Measurements from ENCODE around the gene RANBP10. TPM values are rescaled to one million over a fixed set of nuclear protein-coding genes. Genes with fewer than 3 reads are reported as not detected.

RANBP10 gene
- total RNA-seq, 3 donors from 2014 or later = 7.7 to 13.2 (median 13.1) TPM

DNA sequence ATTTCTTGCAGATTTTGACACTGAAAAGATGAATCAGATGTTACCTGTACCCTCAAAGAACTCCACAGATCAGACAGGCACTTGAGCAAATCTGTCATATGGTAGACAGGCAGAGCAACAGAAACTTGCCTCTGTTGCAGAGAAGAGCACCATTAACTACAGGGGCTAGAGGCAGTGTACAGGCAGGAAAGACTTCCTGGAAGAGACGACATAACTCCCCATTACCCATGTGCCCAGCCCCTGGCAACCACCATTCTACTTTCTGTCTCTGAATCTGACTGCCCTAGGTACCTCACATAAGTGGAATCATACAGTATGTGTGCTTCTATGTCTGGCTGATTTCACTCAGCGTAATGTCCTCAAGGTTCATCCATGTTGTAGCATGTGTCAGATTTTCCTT, 102.7 kb downstream of the RANBP10 start:
- no peaks in the 10 kb centered on the region for H3K9me3 ChIP-seq
- TF ChIP-seq POLR2AphosphoS5 (IDR thresholded peaks at IDR 0.05) = no peak
- TF ChIP-seq POLR2A (IDR thresholded peaks at IDR 0.05) = no peak
- no peak for DNase-seq (ENCODE audit: low spot score in 2 of 2)
- no peaks in the 10 kb centered on the region for H3K4me1 ChIP-seq
- H3K4me3 ChIP-seq = no peak overlapping the region
- H3K27me3 ChIP-seq = no peaks in the 10 kb centered on the region
- no peaks in the 10 kb centered on the region for H3K36me3 ChIP-seq
- intact Hi-C loops (cut with DNase I; ENCODE audit: low total_unique reads) = no loop called here
- H3K27ac ChIP-seq = no peak overlapping the region

DNA sequence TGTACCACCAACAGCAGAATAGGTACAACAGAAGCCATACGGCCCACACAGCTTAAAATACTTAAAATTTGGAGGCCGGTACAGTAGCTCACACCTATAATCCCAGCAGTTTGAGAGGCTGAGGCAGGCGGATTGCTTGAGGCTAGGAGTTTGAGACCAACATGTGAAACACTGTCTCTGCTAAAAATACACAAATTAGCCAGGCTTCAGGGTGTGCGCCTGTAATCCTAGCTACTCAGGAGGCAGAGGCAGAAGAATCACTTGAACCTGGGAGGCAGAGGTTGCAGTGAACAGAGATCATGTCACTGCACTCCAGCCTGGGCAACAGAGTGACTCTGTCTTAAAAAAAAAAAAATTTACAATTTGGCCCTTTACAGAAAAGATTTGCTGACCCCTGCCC, 104.2 kb downstream of the RANBP10 start:
- intact Hi-C loops (cut with DNase I; ENCODE audit: low total_unique reads) = no loop called here
- no peak for TF ChIP-seq POLR2AphosphoS5 (IDR thresholded peaks at IDR 0.05)
- TF ChIP-seq POLR2A (IDR thresholded peaks at IDR 0.05) = no peak
- TF ChIP-seq, protein P1, sequence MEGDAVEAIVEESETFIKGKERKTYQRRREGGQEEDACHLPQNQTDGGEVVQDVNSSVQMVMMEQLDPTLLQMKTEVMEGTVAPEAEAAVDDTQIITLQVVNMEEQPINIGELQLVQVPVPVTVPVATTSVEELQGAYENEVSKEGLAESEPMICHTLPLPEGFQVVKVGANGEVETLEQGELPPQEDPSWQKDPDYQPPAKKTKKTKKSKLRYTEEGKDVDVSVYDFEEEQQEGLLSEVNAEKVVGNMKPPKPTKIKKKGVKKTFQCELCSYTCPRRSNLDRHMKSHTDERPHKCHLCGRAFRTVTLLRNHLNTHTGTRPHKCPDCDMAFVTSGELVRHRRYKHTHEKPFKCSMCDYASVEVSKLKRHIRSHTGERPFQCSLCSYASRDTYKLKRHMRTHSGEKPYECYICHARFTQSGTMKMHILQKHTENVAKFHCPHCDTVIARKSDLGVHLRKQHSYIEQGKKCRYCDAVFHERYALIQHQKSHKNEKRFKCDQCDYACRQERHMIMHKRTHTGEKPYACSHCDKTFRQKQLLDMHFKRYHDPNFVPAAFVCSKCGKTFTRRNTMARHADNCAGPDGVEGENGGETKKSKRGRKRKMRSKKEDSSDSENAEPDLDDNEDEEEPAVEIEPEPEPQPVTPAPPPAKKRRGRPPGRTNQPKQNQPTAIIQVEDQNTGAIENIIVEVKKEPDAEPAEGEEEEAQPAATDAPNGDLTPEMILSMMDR (IDR thresholded peaks at IDR 0.05) = no peak
- H3K9me3 ChIP-seq = no peaks in the 10 kb centered on the region
- no peak overlapping the region for H3K27ac ChIP-seq
- DNase-seq (ENCODE audit: low spot score in 2 of 2) = no peak
- H3K36me3 ChIP-seq = no peaks in the 10 kb centered on the region
- H3K4me1 ChIP-seq = no peaks in the 10 kb centered on the region
- no peak overlapping the region for H3K4me3 ChIP-seq
- no peaks in the 10 kb centered on the region for H3K27me3 ChIP-seq

DNA sequence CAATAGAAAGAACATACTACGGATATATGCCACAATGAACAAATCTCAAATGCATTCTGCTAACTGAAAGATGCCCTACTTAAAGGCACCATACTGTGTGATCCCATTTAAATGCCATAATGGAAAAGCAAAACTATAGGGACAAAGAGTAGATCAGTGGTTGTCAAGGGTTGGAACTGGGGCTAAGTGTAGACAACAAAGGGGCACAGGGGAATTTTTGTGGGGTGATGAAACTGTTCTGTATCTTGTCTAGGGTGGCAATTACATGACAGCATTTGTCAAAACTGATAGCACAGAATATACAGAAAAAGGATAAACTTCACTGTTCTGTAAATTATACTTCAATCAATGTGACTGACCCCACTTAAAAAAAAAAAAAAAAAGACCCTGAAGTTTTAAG, 104.9 kb downstream of the RANBP10 start:
- H3K27ac ChIP-seq = no peak overlapping the region
- no peak overlapping the region for H3K4me3 ChIP-seq
- intact Hi-C loops (cut with DNase I; ENCODE audit: low total_unique reads) = no loop called here
- H3K36me3 ChIP-seq = no peaks in the 10 kb centered on the region
- H3K4me1 ChIP-seq = no peaks in the 10 kb centered on the region
- TF ChIP-seq POLR2AphosphoS5 (IDR thresholded peaks at IDR 0.05) (no peak), POLR2A (IDR thresholded peaks at IDR 0.05) (no peak)
- TF ChIP-seq, protein P1 (IDR thresholded peaks at IDR 0.05) = no peak
- no peaks in the 10 kb centered on the region for H3K27me3 ChIP-seq
- no peaks in the 10 kb centered on the region for H3K9me3 ChIP-seq
- DNase-seq (ENCODE audit: low spot score in 2 of 2) = no peak

DNA sequence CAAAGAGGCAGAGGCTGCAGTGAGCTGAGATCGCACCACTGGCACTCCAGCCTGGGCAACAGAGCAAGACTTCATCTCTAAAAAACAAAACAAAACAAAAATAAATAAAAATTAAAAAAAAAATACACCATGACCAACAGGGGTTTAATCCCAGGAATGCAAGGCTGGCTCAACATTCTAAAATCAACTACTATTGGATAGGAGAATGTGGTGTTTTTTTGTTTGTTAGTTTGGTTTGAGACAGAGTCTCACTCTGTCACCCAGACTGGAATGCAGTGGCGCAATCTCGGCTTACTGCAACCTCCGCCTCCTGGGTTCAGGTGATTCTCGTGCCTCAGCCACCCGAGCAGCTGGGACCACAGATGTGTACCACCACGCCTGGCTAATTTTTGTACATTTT, 107.1 kb downstream of the RANBP10 start:
- intact Hi-C loops (cut with DNase I; ENCODE audit: low total_unique reads) = no loop called here
- TF ChIP-seq, protein P1 (IDR thresholded peaks at IDR 0.05) = no peak
- TF ChIP-seq POLR2A (IDR thresholded peaks at IDR 0.05) = no peak

GRCh38 chr16:67697422-67698185, 108.8 kb downstream of the RANBP10 start:
- no peak for DNase-seq (ENCODE audit: low spot score in 2 of 2)
- H3K27ac ChIP-seq = no peak overlapping the region
- intact Hi-C loops (cut with DNase I; ENCODE audit: low total_unique reads) = no loop called here
- no peaks in the 10 kb centered on the region for H3K27me3 ChIP-seq
- no peak for TF ChIP-seq POLR2A (IDR thresholded peaks at IDR 0.05)
- no peak for TF ChIP-seq POLR2AphosphoS5 (IDR thresholded peaks at IDR 0.05)
- TF ChIP-seq, protein P1 (IDR thresholded peaks at IDR 0.05) = no peak
- H3K4me1 ChIP-seq = no peaks in the 10 kb centered on the region
- H3K36me3 ChIP-seq = no peaks in the 10 kb centered on the region
- H3K9me3 ChIP-seq = no peaks in the 10 kb centered on the region
- H3K4me3 ChIP-seq = no peak overlapping the region

More for the DNA sequence above, 107.1 kb downstream of the RANBP10 start:
- no peaks in the 10 kb centered on the region for H3K27me3 ChIP-seq
- no peaks in the 10 kb centered on the region for H3K36me3 ChIP-seq
- no peaks in the 10 kb centered on the region for H3K9me3 ChIP-seq
- H3K4me1 ChIP-seq = no peaks in the 10 kb centered on the region
- no peak overlapping the region for H3K27ac ChIP-seq
- DNase-seq (ENCODE audit: low spot score in 2 of 2) = no peak
- H3K4me3 ChIP-seq = no peak overlapping the region

Measured in breast epithelium (tissue), 4 donors.